Subcutaneous adipose tissue (tissue), 4 donors: ENCODE data around the gene CISD3. TPM values are rescaled to one million over a fixed set of nuclear protein-coding genes. Genes with fewer than 3 reads are reported as not detected.

ENCODE experiments used
- CTCF ChIP-seq: fragments of 450-650 bp; IDR thresholded peaks from one replicate; pipeline ENCODE4 v1.5.1; 2016; ENCODE audit warnings: low read depth, mild to moderate bottlenecking, control low read depth, antibody characterized with exemption, moderate library complexity
- total RNA-seq, 4 donors: library from RNA; depleted of rRNA; stranded (reverse); fragments of >200 nt; gene quantifications; one replicate each; pipeline ENCODE4 v1.1.0, GENCODE V29; 2016

The CISD3 gene
- total RNA-seq, 4 donors from 2014 or later: 11.0 to 19.7 (median 15.1) TPM

DNA sequence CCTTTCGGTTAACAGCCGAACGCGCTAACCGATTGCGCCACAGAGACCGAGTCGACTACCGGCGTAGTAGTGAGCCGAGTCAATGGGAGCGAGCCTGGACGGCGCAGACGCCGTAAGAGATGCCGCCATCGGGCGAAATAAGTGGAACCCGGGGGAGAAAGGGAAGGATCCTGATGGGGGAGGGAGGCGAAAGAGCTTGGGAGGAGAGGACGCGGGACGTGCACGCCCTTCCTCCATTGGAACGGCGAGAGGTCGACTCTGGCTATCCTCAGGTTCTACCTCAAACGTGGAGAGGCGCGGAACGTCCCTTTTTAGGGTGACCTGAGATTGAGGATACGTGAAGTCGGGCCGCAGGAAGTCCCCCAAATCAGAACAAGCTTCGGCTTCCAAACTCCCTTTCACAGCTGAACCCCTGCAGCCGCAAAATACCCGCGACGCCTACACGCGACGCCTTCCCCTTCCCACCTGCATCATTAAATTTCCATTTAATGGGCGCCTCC lies 21.7 kb downstream of the CISD3 start:
- TF ChIP-seq CTCF: no peak

- no peak for TF ChIP-seq CTCF
Observed at GRCh38 chr17:38752308-38753070, 22.3 kb downstream of the CISD3 start, which contains the start of gene PSMB3. Gene PSMB3 (plus strand): TSS chr17:38752741. CDS start chr17:38752827, 86 bp downstream.

DNA sequence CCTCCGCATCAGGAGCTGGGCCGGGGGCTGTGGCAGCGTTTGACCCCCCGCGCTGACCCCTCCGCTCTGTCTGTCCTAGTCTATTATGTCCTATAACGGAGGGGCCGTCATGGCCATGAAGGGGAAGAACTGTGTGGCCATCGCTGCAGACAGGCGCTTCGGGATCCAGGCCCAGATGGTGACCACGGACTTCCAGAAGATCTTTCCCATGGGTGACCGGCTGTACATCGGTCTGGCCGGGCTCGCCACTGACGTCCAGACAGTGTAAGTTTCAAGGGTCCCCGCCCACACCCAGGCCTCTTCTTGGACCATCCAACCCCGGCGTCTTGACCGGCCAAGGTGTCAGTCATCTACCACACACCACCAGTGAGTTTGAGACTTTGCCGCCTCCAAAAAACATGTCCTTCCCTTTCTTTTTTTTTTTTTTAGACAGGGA lies 22.9 kb downstream of the CISD3 start:
- no peak for TF ChIP-seq CTCF

GRCh38 chr17:38761612-38762011 lies 31.5 kb downstream of the CISD3 start:
- TF ChIP-seq CTCF: no peak

GRCh38 chr17:38762231-38762630 lies 32.1 kb downstream of the CISD3 start:
- no peak for TF ChIP-seq CTCF

DNA sequence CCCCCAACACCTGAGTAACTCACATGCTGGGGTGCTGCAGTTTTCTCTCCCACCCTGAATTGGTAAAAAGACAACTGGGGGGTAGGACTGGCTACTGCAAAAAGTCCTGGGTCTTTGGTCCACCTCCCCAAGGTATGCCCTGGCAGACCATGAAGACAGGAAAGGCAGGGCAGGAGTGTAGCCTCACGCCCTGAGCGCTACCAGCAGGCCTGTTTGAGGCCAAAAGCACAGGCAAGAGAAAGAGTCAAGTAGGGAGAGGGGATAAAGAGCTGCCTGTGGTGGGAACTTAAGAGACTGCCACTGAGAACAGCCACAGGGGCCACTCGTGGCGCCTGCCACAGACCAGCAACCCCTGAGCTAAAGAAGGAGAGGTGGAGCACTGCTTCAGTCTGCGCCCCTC lies 36.2 kb downstream of the CISD3 start:
- no peak for TF ChIP-seq CTCF

- no peak for TF ChIP-seq CTCF
Observed at GRCh38 chr17:38768417-38768816, 38.3 kb downstream of the CISD3 start.
